ENCODE data around the gene FKBP6.
A peak's percentile ranks its signal among the peaks of the same experiment; 100 is the strongest.
"Not testable (repeated sequence)": the region's sequence is repeated elsewhere in the genome, so short reads cannot be mapped to it uniquely, and the experiment has no call there.

FKBP6 gene

GRCh38 chr7:73397521-73398281 lies 69.7 kb downstream of the FKBP6 start:
- DNase-seq: peak; percentile 61

GRCh38 chr7:73399185-73400050 lies 71.5 kb downstream of the FKBP6 start:
- DNase-seq: not testable (repeated sequence)

- DNase-seq: not testable (repeated sequence)
These were observed 76.9 kb downstream of the FKBP6 start for GRCh38 chr7:73404860-73405259.
